ENCODE results near the gene NXPH3. TPM values are rescaled to one million over a fixed set of nuclear protein-coding genes. Genes with fewer than 3 reads are reported as not detected.
"Not testable (repeated sequence)": the region's sequence is repeated elsewhere in the genome, so short reads cannot be mapped to it uniquely, and the experiment has no call there.

Gene NXPH3
- total RNA-seq, 2 experiments from 2014 or later, result not detected

DNA sequence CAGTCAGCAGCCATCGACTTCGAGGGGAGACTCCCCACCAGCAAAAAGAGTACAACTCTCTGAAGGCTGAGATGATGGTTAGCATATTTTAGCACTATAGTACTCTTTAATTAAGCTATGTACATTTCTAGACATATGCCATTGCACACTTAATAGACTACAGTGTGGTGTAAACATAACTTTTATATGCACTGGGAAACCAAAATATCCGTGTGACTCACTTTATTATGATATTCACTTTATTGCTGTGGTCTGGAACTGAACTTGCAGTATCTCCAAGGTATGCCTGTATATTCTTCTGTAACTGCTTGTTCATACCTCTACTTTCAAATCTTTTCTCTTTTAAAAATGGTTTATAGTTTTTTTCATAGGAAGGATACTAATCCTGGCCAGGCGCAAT lies 11.0 kb upstream of the NXPH3 start:
- peaks cover 19% of the 10 kb centered on the region for H3K4me1 Mint-ChIP-seq
- peaks cover 13% of the 10 kb centered on the region for H3K27me3 Mint-ChIP-seq
- H3K27ac Mint-ChIP-seq, result no peak overlapping the region
- H3K9me3 Mint-ChIP-seq, result no peaks in the 10 kb centered on the region
- H3K36me3 Mint-ChIP-seq (ENCODE audit: low read depth), result no peaks in the 10 kb centered on the region
- no peak overlapping the region for H3K4me3 Mint-ChIP-seq
- no peak for DNase-seq
- ChIA-PET CTCF (interaction anchor here (0.7 to 4.1 kb wide), 3 partner anchors 8 to 336 kb away, joined by 4 to 35 read pairs (median 4); no protein-coding TSS in a partner anchor), POLR2A (no interaction called here)

DNA sequence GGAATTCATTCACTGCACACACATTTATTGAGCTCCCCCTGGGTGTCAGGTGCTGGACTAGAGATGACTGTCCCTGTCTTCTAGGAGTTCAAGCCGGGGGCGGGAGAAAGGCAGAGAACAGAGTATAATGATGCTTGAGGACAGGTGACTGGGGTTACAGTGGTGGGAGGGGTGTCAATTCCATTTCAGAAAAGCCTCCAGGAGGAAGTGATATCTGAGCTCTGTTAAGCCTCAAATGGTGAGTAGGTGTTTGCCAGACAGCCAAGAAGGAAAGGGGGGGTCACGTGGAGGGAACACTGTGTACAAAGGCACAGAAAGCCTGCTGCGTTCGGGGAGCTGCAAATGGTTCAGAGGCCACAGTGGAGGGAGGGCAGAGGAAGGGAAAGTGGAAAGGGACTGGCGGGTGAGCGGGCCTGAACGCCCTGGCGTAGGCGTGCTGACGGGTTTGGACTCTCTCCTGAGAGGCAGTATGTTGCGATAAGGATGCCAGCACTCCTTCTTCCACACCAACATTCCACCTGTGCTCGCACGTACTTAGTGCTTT lies 9.7 kb upstream of the NXPH3 start:
- Mint-ChIP-seq H3K27ac (no peak overlapping the region), H3K36me3 (ENCODE audit: low read depth) (no peaks in the 10 kb centered on the region), H3K4me3 (no peak overlapping the region), H3K27me3 (peaks cover 17% of the 10 kb centered on the region), H3K4me1 (peaks cover 24% of the 10 kb centered on the region), H3K9me3 (no peaks in the 10 kb centered on the region)
- ChIA-PET POLR2A (interaction anchor here (0.6 kb wide), 1 partner anchor 52 kb away, joined by 3 read pairs; no protein-coding TSS in a partner anchor), CTCF (interaction anchor here (1.0 to 4.1 kb wide), 4 partner anchors 9 to 430 kb away, joined by 3 to 35 read pairs (median 4); no protein-coding TSS in a partner anchor)
- DNase-seq, result no peak

DNA sequence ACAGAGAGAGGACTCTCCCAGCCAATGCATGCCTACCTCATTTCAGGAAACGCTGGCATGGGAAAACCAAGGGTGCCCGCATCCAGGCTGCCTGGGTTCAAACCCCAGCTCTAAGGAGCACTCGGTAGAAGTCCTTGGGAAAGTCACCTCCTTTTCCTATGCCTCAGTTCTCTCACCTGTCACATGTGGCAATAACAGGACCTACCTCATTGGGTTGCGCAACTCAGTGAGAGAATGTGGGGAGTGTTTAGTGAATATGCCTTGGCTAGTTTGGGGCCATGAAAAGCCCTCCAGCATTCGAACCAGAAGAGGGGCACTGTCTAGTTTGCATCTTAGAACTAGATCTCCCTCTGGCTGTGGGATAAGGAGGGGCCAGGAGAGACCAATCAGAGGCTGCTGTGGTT lies 9.0 kb upstream of the NXPH3 start:
- POLR2A ChIA-PET, result no interaction called here
- DNase-seq, result no peak
- H3K27ac Mint-ChIP-seq, result no peak overlapping the region
- peaks cover 23% of the 10 kb centered on the region for H3K27me3 Mint-ChIP-seq
- CTCF ChIA-PET, result interaction anchor here (0.6 to 4.1 kb wide), 9 partner anchors 9 to 430 kb away, joined by 3 to 35 read pairs (median 4); partner anchors contain the start of genes NXPH3 and SLC35B1
- no peaks in the 10 kb centered on the region for H3K9me3 Mint-ChIP-seq
- no peak overlapping the region for H3K4me3 Mint-ChIP-seq
- peaks cover 30% of the 10 kb centered on the region for H3K4me1 Mint-ChIP-seq
- no peaks in the 10 kb centered on the region for H3K36me3 Mint-ChIP-seq (ENCODE audit: low read depth)

DNA sequence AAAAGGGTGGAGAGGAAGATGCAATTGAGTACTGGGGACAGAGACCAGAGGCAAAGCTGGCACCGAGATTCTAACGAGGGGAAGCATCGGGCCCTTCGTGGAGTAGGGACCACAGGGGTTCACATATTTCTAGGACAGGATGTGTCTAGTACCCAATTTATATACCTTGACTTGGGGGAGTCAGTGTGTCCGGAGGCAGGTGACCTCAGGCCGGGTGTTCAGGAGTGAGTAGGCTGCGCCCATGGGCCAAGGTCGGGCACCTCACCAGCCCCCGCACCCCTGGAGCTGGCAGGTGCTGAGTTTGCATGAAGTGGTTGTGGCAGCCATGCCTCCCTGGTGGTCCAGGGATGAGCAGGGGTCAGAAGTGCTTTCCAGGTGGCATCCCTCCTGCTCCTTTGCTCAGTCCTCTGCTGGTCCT lies 8.6 kb upstream of the NXPH3 start:
- Mint-ChIP-seq H3K27ac (no peak overlapping the region), H3K27me3 (peaks cover 28% of the 10 kb centered on the region), H3K4me3 (no peak overlapping the region), H3K4me1 (peaks cover 31% of the 10 kb centered on the region), H3K36me3 (ENCODE audit: low read depth) (no peaks in the 10 kb centered on the region), H3K9me3 (no peaks in the 10 kb centered on the region)
- POLR2A ChIA-PET, result no interaction called here
- no peak for DNase-seq
- CTCF ChIA-PET, result interaction anchor here (0.5 to 4.1 kb wide), 24 partner anchors 8 to 431 kb away, joined by 3 to 35 read pairs (median 4); partner anchors contain the start of genes NXPH3 and SLC35B1

DNA sequence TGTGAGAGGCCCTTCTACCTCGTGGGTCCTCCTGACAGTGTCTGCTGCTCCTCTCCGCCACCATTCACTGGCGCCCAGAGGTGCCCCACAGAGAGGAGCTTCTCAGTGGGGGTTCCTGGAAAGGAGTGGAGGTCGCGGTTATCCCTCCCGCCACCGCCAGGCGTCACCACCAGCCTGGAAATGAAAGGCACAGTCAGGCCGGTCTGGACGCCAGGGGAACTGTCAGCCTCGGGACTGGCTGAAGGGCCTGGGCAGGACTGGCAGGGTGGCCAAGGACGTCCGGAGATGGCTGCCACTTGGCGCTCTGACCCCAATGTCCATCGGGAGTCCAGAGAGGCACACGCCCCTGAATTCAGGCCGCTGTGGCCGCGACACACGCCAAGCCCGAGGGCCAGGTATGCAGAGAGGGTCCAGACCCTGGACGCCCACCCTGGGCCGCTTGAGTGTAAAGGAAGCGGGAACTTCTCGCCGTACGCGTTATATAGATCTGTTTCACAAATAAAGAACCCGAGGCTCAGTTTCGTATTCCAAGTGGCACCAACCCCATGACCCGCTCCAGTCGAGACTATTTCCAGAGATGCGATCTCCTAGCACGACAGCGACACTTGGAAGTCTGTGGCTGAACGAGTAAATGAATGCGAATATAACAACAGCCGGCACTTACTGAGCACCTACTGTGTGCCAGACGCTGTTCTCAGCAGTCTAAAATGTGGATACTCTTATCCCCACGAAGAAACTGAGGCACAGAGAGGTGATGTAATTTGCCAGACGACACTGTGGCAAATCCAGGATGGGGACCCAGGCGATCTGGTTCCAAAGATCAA lies 7.6 kb upstream of the NXPH3 start:
- Mint-ChIP-seq H3K4me1 (peaks cover 31% of the 10 kb centered on the region), H3K4me3 (peak overlapping the region; percentile 37), H3K27me3 (peaks cover 32% of the 10 kb centered on the region), H3K9me3 (no peaks in the 10 kb centered on the region), H3K36me3 (ENCODE audit: low read depth) (no peaks in the 10 kb centered on the region), H3K27ac (no peak overlapping the region)
- POLR2A ChIA-PET, result no interaction called here
- CTCF ChIA-PET, result interaction anchor here (0.5 to 5.0 kb wide), 25 partner anchors 7 to 430 kb away, joined by 3 to 116 read pairs (median 4); partner anchors contain the start of genes NXPH3 and SLC35B1
- peak; percentile 83 for DNase-seq

DNA sequence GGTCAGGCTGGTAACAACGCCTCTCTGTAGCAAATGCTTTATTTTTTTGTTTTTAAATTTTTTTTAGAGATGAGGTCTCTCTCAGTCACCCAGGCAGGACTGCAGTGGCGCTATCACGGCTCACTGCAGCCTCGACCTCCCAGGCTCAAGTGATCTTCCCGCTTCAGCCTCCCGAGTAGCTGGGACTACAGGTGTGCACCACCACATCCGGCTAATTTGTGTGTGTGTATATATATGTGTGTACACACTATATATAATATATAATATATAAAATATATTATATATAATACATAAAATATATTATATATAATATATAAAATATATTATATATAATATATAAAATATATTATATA lies 7.0 kb upstream of the NXPH3 start:
- H3K9me3 Mint-ChIP-seq; POLR2A ChIA-PET; H3K36me3 Mint-ChIP-seq (ENCODE audit: low read depth); H3K27ac Mint-ChIP-seq; H3K4me3 Mint-ChIP-seq: not testable (repeated sequence)
- peaks cover 31% of the 10 kb centered on the region for H3K4me1 Mint-ChIP-seq
- peaks cover 35% of the 10 kb centered on the region for H3K27me3 Mint-ChIP-seq
- CTCF ChIA-PET, result interaction anchor here (2.0 to 5.0 kb wide), 3 partner anchors 131 to 179 kb away, joined by 14 to 116 read pairs (median 16); partner anchors contain the start of gene SLC35B1
- peak; percentile 9 for DNase-seq

DNA sequence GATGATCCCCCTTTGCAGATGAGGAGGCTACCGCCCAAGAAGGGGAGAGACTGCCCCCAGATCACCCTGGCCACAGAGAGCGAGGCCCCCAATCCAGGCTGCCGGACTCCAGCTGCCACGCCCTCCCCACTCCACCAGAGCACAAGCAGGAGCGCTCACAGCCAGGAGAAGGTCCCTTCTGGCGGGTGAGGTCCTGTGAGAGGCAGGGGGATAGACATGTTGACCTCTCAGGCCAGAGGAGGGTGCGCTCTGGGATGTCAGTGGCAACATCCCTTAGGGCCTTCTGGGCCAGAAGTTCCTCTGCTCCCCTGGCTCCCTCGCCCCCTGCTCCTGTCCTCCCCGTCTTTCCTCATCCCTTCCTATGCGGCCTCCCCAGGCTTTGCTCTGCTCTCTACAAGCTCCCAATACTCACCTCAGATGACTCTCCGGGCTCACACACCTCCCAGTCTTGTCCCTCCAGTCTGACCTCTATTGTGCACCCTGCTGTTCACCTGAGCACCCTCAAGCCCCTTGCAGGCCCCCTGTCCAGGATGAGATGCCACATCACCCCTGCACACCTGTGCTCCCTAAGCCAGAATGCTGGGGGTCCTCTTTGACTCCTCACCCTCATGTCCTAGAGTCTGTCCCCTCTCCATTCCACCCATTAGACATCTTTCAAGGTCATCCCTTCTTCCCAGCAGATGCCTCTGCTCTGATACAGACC lies 5.0 kb upstream of the NXPH3 start:
- POLR2A ChIA-PET, result no interaction called here
- H3K36me3 Mint-ChIP-seq (ENCODE audit: low read depth), result no peaks in the 10 kb centered on the region
- H3K9me3 Mint-ChIP-seq, result no peaks in the 10 kb centered on the region
- CTCF ChIA-PET, result interaction anchor here (0.6 to 5.0 kb wide), 47 partner anchors 9 to 429 kb away, joined by 3 to 116 read pairs (median 4); partner anchors contain the start of genes SLC35B1 and SPOP
- DNase-seq, result no peak
- H3K27me3 Mint-ChIP-seq, result peaks cover 46% of the 10 kb centered on the region
- peaks cover 30% of the 10 kb centered on the region for H3K4me1 Mint-ChIP-seq
- H3K27ac Mint-ChIP-seq, result peak overlapping the region; percentile 3
- H3K4me3 Mint-ChIP-seq, result peak overlapping the region; percentile 88

DNA sequence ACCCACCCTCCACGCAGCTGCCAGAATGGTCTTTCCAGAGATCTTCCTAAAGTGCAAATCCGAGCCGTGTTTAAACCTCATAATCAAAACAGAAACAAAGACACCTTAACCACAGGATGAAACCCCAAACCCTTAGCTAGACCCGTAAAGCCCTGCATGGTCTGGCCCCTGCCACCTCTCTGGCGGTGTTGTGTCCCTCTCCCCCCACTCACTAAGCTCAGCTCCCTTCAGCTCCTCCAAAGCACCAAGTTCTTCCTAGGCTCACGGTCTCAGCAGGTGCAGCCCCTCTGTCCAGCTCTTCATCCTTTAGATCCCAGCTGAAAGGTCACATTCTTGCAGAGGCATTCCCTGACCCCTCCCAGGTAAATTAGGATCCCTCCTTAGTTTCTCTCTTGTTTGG lies 4.4 kb upstream of the NXPH3 start:
- H3K27ac Mint-ChIP-seq, result peak overlapping the region; percentile 3
- CTCF ChIA-PET, result interaction anchor here (0.9 to 5.0 kb wide), 7 partner anchors 32 to 426 kb away, joined by 3 to 116 read pairs (median 6); partner anchors contain the start of gene SLC35B1
- H3K9me3 Mint-ChIP-seq, result no peaks in the 10 kb centered on the region
- peaks cover 44% of the 10 kb centered on the region for H3K27me3 Mint-ChIP-seq
- no peaks in the 10 kb centered on the region for H3K36me3 Mint-ChIP-seq (ENCODE audit: low read depth)
- no peak for DNase-seq
- peaks cover 28% of the 10 kb centered on the region for H3K4me1 Mint-ChIP-seq
- H3K4me3 Mint-ChIP-seq, result no peak overlapping the region
- POLR2A ChIA-PET, result no interaction called here

DNA sequence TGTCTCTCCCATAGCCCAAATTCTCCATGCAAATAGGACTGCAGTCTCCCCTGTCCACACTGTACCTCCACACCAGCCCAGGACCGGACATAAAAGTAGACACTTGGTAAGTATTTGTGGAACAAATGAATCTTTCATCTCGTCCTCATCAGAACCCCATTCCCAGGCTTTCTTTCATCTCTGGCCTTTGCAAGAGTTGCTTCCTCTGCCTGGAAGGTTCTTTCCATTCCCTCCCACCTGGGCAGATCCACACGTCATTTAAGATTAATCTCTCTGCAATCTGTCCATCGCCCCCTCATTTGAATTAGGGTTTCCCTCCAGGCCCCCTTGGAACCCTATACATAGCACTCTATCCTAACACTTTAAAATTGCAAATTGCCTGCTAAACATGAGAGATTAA lies 3.9 kb upstream of the NXPH3 start:
- peaks cover 46% of the 10 kb centered on the region for H3K27me3 Mint-ChIP-seq
- ChIA-PET POLR2A (no interaction called here), CTCF (interaction anchor here (0.9 to 5.0 kb wide), 7 partner anchors 32 to 426 kb away, joined by 3 to 116 read pairs (median 6); partner anchors contain the start of gene SLC35B1)
- no peak for DNase-seq
- H3K27ac Mint-ChIP-seq, result no peak overlapping the region
- H3K9me3 Mint-ChIP-seq, result no peaks in the 10 kb centered on the region
- no peaks in the 10 kb centered on the region for H3K36me3 Mint-ChIP-seq (ENCODE audit: low read depth)
- H3K4me3 Mint-ChIP-seq, result no peak overlapping the region
- H3K4me1 Mint-ChIP-seq, result peaks cover 27% of the 10 kb centered on the region

DNA sequence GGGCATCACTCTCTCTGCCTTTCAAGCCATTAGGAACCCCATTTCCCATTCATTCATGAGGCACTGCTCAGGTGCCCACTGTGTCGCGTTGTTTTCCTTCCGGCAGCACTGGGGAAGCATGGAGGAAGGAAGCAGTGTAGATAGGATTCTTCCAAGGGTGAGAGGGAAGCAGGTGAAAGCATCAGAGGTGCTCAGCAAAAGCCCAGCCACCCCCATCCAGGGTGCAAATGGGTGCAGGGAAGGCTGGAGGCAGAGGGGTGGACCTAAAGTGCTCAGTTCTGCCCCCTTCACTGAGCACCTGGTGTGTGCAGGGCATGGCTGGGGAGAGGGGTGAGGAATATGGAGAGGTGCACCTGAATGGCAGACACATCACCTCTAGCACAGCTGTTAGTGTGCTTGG lies 3.4 kb upstream of the NXPH3 start:
- no peak overlapping the region for H3K27ac Mint-ChIP-seq
- no peak overlapping the region for H3K4me3 Mint-ChIP-seq
- no peaks in the 10 kb centered on the region for H3K36me3 Mint-ChIP-seq (ENCODE audit: low read depth)
- H3K4me1 Mint-ChIP-seq, result peaks cover 28% of the 10 kb centered on the region
- peaks cover 48% of the 10 kb centered on the region for H3K27me3 Mint-ChIP-seq
- CTCF ChIA-PET, result interaction anchor here (1.1 to 5.0 kb wide), 3 partner anchors 104 to 136 kb away, joined by 3 to 116 read pairs (median 6); partner anchors contain the start of gene SLC35B1
- no peak for DNase-seq
- no peaks in the 10 kb centered on the region for H3K9me3 Mint-ChIP-seq
- POLR2A ChIA-PET, result no interaction called here

DNA sequence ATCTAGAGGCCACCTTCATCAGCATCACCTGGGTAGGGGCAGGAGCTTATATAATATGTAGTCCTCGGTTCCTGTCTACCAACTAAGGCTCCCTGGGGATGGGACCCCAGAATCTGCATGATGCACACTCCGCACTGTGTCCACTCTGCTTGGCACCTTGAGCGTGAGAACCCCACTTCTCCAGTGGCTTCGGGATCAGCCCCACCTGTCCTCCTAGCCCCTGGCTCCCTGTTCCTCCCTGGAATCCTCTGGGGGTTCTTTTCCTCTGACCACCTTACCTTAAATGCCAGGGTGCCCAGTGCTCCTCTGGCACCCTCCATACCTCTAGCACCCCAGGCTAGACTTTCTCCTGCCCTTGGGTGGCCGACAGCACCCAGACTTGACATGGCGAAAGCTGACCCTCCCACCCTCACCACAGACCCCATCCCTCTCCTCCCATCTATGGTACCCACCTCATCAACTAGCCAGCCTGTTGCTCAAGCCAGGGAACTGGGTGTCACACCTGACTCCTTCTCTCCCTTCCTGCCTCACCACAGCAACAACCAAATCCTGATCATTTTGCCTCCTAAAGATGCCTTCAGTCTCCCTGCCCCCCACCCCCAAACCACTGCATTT lies 2.8 kb upstream of the NXPH3 start:
- H3K27me3 Mint-ChIP-seq, result peaks cover 55% of the 10 kb centered on the region
- no peak overlapping the region for H3K4me3 Mint-ChIP-seq
- POLR2A ChIA-PET, result no interaction called here
- no peak overlapping the region for H3K27ac Mint-ChIP-seq
- peaks cover 27% of the 10 kb centered on the region for H3K4me1 Mint-ChIP-seq
- CTCF ChIA-PET, result interaction anchor here (5.0 kb wide), 1 partner anchor 127 kb away, joined by 116 read pairs; no protein-coding TSS in a partner anchor
- H3K36me3 Mint-ChIP-seq (ENCODE audit: low read depth), result no peaks in the 10 kb centered on the region
- no peak for DNase-seq
- no peaks in the 10 kb centered on the region for H3K9me3 Mint-ChIP-seq

Data from activated CD4-positive, alpha-beta T cell treated with anti-CD3 and anti-CD28 coated beads, Interleukin-2, amount 10 ng/mL, durations not matched to agents 7 days and 5 days (primary cell).